Parathyroid adenoma (tissue), 2 donors: ENCODE data around the gene LONP1.

Source experiments
- H2AFZ ChIP-seq: fragments of 300-600 bp; sonication (generic); one replicate; pipeline ENCODE4 v1.7.0; 2017; ENCODE audit warnings: antibody characterized with exemption, mild to moderate bottlenecking
- H3K27ac ChIP-seq: fragments of 300-600 bp; sonication (generic); one replicate; pipeline ENCODE4 v1.7.0; 2017
- H3K27me3 ChIP-seq: fragments of 300-600 bp; sonication (generic); one replicate; pipeline ENCODE4 v1.7.0; 2017; ENCODE audit warnings: low read length; ENCODE audit not compliant: control insufficient read depth, insufficient read depth
- H3K36me3 ChIP-seq: fragments of 300-600 bp; sonication (generic); one replicate; pipeline ENCODE4 v1.7.0; 2017; ENCODE audit warnings: low read length; ENCODE audit not compliant: control insufficient read depth, insufficient read depth
- H3K4me1 ChIP-seq: fragments of 300-600 bp; sonication (generic); one replicate; pipeline ENCODE4 v1.7.0; 2017; ENCODE audit warnings: control low read depth
- H3K4me2 ChIP-seq: fragments of 300-600 bp; sonication (generic); one replicate; pipeline ENCODE4 v1.7.0; 2017; ENCODE audit warnings: low read length
- H3K4me3 ChIP-seq: fragments of 300-600 bp; sonication (generic); one replicate; pipeline ENCODE4 v1.7.0; 2017; ENCODE audit warnings: low read depth, low read length
- H3K79me2 ChIP-seq: fragments of 300-600 bp; sonication (generic); one replicate; pipeline ENCODE4 v1.7.0; 2017; ENCODE audit warnings: control low read depth
- H3K9ac ChIP-seq: fragments of 300-600 bp; sonication (generic); one replicate; pipeline ENCODE4 v1.7.0; 2017; ENCODE audit warnings: mild to moderate bottlenecking
- H3K9me3 ChIP-seq: fragments of 300-600 bp; sonication (generic); one replicate; pipeline ENCODE4 v1.7.0; 2017; ENCODE audit warnings: low read length; ENCODE audit not compliant: control insufficient read depth
- CTCF ChIP-seq: fragments of 300-600 bp; sonication (generic); IDR thresholded peaks from one replicate; pipeline ENCODE4 v1.7.0; 2017; ENCODE audit warnings: antibody characterized with exemption, mild to moderate bottlenecking
- donor health status: primary hyperparathyroidism.

Gene LONP1

GRCh38 chr19:5683177-5683886, 36.6 kb downstream of the LONP1 start:
- no peak overlapping the region for H3K27ac ChIP-seq

GRCh38 chr19:5682107-5682482, 37.9 kb downstream of the LONP1 start:
- Histone ChIP-seq H3K27ac (no peak overlapping the region), H3K27me3 (no peaks in the 10 kb centered on the region), H3K79me2 (no peaks in the 10 kb centered on the region), H2AFZ (no peak overlapping the region), H3K4me1 (no peaks in the 10 kb centered on the region), H3K4me2 (no peak overlapping the region), H3K36me3 (no peaks in the 10 kb centered on the region), H3K9ac (no peak overlapping the region), H3K9me3 (no peaks in the 10 kb centered on the region), H3K4me3 (no peak overlapping the region)
- TF ChIP-seq CTCF, result no peak

More at GRCh38 chr19:5683177-5683886, 36.6 kb downstream of the LONP1 start:
- H3K9me3 ChIP-seq, result no peaks in the 10 kb centered on the region
- H3K79me2 ChIP-seq, result no peaks in the 10 kb centered on the region
- no peak overlapping the region for H3K4me3 ChIP-seq
- H3K27me3 ChIP-seq, result no peaks in the 10 kb centered on the region
- no peak for TF ChIP-seq CTCF
- no peak overlapping the region for H3K9ac ChIP-seq
- no peaks in the 10 kb centered on the region for H3K36me3 ChIP-seq
- H3K4me1 ChIP-seq, result no peaks in the 10 kb centered on the region
- no peak overlapping the region for H3K4me2 ChIP-seq
- H2AFZ ChIP-seq, result no peak overlapping the region

DNA sequence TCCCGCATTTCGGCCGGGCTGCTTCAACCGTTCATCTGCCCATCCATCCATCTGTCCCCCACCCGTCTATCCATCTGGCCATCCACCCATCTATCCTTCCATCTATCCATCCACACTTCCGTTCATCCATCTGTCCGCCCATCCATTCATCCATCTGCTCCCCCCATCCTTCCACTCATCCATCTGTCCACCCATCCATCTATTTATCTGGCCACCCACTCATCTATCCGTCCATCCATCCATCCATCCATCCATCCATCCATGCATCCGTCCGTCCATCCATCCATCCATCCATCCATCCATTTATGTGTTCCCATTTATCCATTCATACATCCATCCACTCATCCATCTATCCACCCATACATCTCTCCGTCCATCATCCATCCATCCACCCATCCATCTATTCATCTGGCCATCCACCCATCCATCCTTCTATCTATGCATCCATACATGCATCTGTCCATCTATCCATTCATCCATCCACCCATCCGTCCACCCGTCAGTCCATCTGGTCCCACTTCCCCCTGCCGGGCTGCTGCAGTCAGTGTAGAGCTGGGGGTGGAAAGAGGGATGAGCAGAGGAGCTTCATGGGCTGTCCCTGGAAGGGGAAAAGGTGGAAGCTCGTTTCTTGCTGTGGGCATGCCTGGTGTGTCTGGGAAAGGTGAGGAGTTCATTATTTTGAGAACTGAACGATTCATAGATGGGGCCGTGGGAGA, 38.4 kb downstream of the LONP1 start:
- Histone ChIP-seq H3K36me3 (no peaks in the 10 kb centered on the region), H3K4me2 (peak overlapping the region; percentile 98), H3K4me1 (no peaks in the 10 kb centered on the region), H3K9me3 (no peaks in the 10 kb centered on the region), H2AFZ (peak overlapping the region; percentile 76), H3K27me3 (no peaks in the 10 kb centered on the region), H3K4me3 (peak overlapping the region; percentile 98), H3K79me2 (no peaks in the 10 kb centered on the region), H3K27ac (peak overlapping the region; percentile 91), H3K9ac (peak overlapping the region; percentile 34)
- TF ChIP-seq CTCF, result no peak

DNA sequence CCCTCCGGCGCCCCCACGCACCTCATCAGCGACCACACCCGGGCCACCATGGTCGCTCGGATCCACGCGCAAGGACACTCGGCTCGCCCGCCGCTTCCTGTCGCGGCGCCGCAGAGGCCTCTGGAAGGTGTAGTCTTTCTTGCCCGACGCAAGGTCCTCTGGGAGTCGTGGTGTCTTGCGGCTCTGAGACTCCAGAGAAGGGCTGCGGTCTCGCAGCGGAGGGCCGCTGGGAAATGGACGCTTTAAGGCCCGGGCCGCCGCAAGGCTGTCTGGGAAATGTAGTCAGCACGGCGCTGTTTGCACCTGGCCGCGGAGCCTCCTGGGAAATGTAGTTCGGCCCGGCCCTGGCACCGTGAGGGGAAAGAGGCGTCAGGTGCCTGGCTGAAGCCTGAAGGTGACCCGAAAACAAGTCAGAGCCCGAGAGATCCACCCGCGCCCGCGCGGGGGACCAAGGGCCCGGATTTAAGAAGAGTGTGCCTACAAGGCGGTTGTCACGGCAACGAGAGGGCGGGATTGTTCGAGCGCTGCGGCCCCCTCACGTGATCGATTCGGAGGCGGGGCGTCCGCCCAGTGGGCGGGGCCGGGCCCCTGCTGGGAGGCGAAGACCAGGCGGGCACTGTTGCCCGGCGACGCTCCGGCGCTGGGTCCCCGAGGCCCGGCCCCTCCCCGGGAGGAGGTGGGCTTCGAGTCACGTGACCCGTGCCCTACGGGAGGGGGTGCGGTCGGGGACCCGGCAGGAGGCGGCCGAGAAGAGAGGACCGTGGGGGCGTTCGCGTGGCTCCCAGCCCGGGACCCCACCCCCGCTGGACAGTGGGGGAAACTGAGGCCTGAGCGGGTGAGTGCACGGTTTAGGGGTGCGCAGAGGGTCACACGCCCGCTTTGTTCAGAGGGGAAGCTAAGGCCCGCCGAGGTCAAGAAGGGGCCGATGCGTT, 39.2 kb downstream of the LONP1 start, which contains the start of the genes HSD11B1L and MICOS13:
Gene HSD11B1L, plus strand, starts transcription at position 591 of the 932 bp plus-strand sequence. CDS start 3,806 bp downstream, outside the sequence.
Gene MICOS13, minus strand, starts transcription at position 80 of the 932 bp plus-strand sequence. Its CDS starts 30 bp downstream, at position 50.
- H3K4me3 ChIP-seq, result peak within 1 kb of the TSS; percentile 98
- no peaks in the 10 kb centered on the region for H3K36me3 ChIP-seq
- peak within 1 kb of the TSS; percentile 76 for H2AFZ ChIP-seq
- TF ChIP-seq CTCF, result no peak
- no peaks in the 10 kb centered on the region for H3K79me2 ChIP-seq
- no peaks in the 10 kb centered on the region for H3K4me1 ChIP-seq
- peak within 1 kb of the TSS; percentile 98 for H3K4me2 ChIP-seq
- H3K9me3 ChIP-seq, result no peaks in the 10 kb centered on the region
- peak within 1 kb of the TSS; percentile 34 for H3K9ac ChIP-seq
- peak within 1 kb of the TSS; percentile 91 for H3K27ac ChIP-seq
- H3K27me3 ChIP-seq, result no peaks in the 10 kb centered on the region
